Adrenal gland (tissue), 12 donors: ENCODE results near the gene DPH3. TPM values are rescaled to one million over a fixed set of nuclear protein-coding genes. Genes with fewer than 3 reads are reported as not detected.

Experiments used
- DNase-seq, 7 donors: peaks; one replicate each; pipeline ENCODE4 v3.0.0-alpha.2; 2019 to 2020
- H3K27ac ChIP-seq, 5 donors: fragments of 200-600 bp; sonication (generic) in 4 of 5; 1 replicate in 3 of 5; 2 replicates in 2 of 5; pipeline versions ENCODE4 v1.5.1 to v1.8.0; 2016 to 2020; ENCODE audit warnings: mild to moderate bottlenecking in 1 of 5
- H3K27me3 ChIP-seq: fragments of 200-600 bp; 2 replicates; pipeline ENCODE4 v1.8.0; 2021
- H3K36me3 ChIP-seq, 2 donors: fragments of 200-600 bp; replicated peaks in 1 of 2; 1 replicate in 1 of 2; 2 replicates in 1 of 2; pipeline versions ENCODE4 v1.5.1 to v1.8.0; 2018 to 2022
- H3K4me1 ChIP-seq, 2 donors: fragments of 200-600 bp; replicated peaks in 1 of 2; 1 replicate in 1 of 2; 2 replicates in 1 of 2; pipeline versions ENCODE4 v1.5.1 to v1.8.0; 2018 to 2021
- H3K4me3 ChIP-seq, 4 donors: fragments of 200-600 bp; sonication (generic) in 3 of 4; one replicate each; pipeline ENCODE4 v1.5.1; 2016 to 2018
- H3K9me3 ChIP-seq, 3 donors: fragments of 200-600 bp; sonication (generic) in 1 of 3; replicated peaks in 1 of 3; 1 replicate in 2 of 3; 2 replicates in 1 of 3; pipeline versions ENCODE4 v1.5.1 to v1.8.0; 2016 to 2021
- CTCF ChIP-seq, 6 experiments: fragments of 450-650 bp in 4 of 6; fragments of 200-600 bp in 2 of 6; sonication (generic) in 1 of 6; IDR thresholded peaks; 1 replicate in 5 of 6; 2 replicates in 1 of 6; pipeline versions ENCODE4 v1.5.1 to v1.8.0; 2016 to 2021; ENCODE audit warnings: antibody characterized with exemption in 6 of 6, mild to moderate bottlenecking in 2 of 6, moderate library complexity in 1 of 6
- POLR2A ChIP-seq, 2 donors: fragments of 450-650 bp; IDR thresholded peaks; one replicate each; pipeline ENCODE4 v1.6.1; 2017; ENCODE audit warnings: antibody characterized with exemption in 2 of 2, mild to moderate bottlenecking in 2 of 2, moderate library complexity in 1 of 2
- WGBS, 4 donors: extraction: QIAGEN DNeasy Blood & Tissue Kit in 2 of 4; methylation state at CpG; one replicate each; pipeline versions ENCODE4 v1.1.5 to v1.1.7; 2013 to 2017; 5-methylcytosine and 5-hydroxymethylcytosine counted together
- intact Hi-C, 2 donors: fragments of 100-400 bp; cut with DNase I; formaldehyde crosslinking; loops; one replicate each; pipeline versions ENCODE4 v1.14.1 to v1.15.0; 2022 to 2023
- polyA plus RNA-seq, 3 donors: library from polyadenylated mRNA; stranded (reverse); fragments of 200-250 nt in 2 of 3; fragments of 350-450 nt in 1 of 3; fragmentation: Illumina TruSeq in 1 of 3; extraction: RNeasy Lipid Tissue Mini Kit (QIAGEN cat#74804) in 1 of 3; gene quantifications; one replicate each; pipeline ENCODE4 v1.2.3, GENCODE V29; 2013 to 2014
- total RNA-seq, 9 donors: library from RNA; depleted of rRNA in 4 of 9; stranded (reverse); fragments of >200 nt in 4 of 9; fragments of 120-200 nt in 1 of 9; fragmentation: NEBNext Ultra II Directional in 1 of 9; extraction: Animal tissue kit (Norgen Biotek cat#: 25700) in 1 of 9; gene quantifications; one replicate each; pipeline versions ENCODE4 v1.1.0 to v1.2.4, GENCODE V29; 2013 to 2023
- donor health status: healthy with polysubstance abuse.
- donor health status: Bipolar disorder and iron deficiency.
- donor health status: DM: yes; HTN: yes; CAD: no.
- donor health status: DM: no; HTN: no; CAD: no.
- donor health status: DM: no; HTN: no; CAD: no.
- donor health status: DM: yes; HTN: yes; CAD: no.

The DPH3 gene
- total and polyA plus RNA-seq, 12 donors, result 6.6 to 42.7 (median 19.1) TPM

DNA sequence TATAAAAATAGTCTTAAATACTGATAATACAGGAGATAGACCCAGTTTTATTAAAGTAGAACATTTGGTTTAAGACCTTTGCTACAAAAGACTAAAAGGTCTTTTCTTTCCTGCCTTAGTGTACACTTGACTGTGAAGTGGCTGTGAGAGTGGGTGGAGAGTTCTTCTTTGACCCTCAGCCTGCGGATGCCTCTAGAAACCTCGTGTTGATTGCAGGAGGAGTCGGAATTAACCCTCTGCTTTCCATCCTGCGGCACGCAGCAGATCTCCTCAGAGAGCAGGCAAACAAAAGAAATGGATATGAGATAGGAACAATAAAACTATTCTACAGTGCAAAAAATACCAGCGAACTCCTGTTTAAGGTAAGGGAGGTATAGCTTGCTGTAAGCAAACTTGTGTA lies 36.8 kb upstream of the DPH3 start:
- no peak overlapping the region for H3K27ac ChIP-seq
- 54 to 72% (median 69%) methylated on average over 6 of the region's 6 CpGs for WGBS, 4 donors
- intact Hi-C loops, result no loop called here
- H3K27me3 ChIP-seq, result no peaks in the 10 kb centered on the region
- DNase-seq, result no peak
- no peak for TF ChIP-seq POLR2A (IDR thresholded peaks at IDR 0.05)
- no peak for TF ChIP-seq CTCF (IDR thresholded peaks at IDR 0.05)
- H3K36me3 ChIP-seq, result no peaks in the 10 kb centered on the region
- no peaks in the 10 kb centered on the region for H3K9me3 ChIP-seq
- no peak overlapping the region for H3K4me3 ChIP-seq
- H3K4me1 ChIP-seq, result no peaks in the 10 kb centered on the region

GRCh38 chr3:16300881-16301359 lies 36.2 kb upstream of the DPH3 start:
- H3K27me3 ChIP-seq, result no peaks in the 10 kb centered on the region
- intact Hi-C loops, result no loop called here
- H3K4me3 ChIP-seq, result no peak overlapping the region
- no peak overlapping the region for H3K27ac ChIP-seq
- WGBS, 4 donors, result 84 to 98% (median 89%) methylated on average over 2 of the region's 2 CpGs
- no peaks in the 10 kb centered on the region for H3K4me1 ChIP-seq
- H3K36me3 ChIP-seq, result no peaks in the 10 kb centered on the region
- no peaks in the 10 kb centered on the region for H3K9me3 ChIP-seq
- no peak for DNase-seq
- no peak for TF ChIP-seq POLR2A (IDR thresholded peaks at IDR 0.05)
- TF ChIP-seq CTCF (IDR thresholded peaks at IDR 0.05), result no peak

DNA sequence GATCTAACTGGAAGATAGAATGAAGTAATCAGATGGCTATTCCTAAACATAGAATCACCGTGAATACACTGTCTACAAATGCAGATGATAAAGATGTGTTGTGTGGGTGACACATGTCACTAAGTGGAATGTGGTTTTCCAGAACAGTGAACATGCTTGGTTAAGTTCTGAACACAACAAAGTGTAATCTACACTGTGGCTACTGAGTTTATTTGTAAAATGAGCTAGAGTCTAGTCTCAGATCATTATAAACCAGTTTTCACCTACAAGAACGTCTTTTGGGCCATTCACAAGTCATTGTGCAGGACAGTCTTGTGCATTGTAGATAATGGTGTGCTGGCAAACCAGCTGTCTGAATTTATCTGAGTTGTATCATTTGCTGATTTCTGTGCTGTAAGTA lies 35.6 kb upstream of the DPH3 start:
- DNase-seq, result no peak

GRCh38 chr3:16299746-16300145 lies 35.0 kb upstream of the DPH3 start:
- H3K4me3 ChIP-seq, result no peak overlapping the region
- no peaks in the 10 kb centered on the region for H3K9me3 ChIP-seq
- intact Hi-C loops, result no loop called here
- H3K4me1 ChIP-seq, result no peaks in the 10 kb centered on the region
- H3K27ac ChIP-seq, result no peak overlapping the region
- TF ChIP-seq POLR2A (IDR thresholded peaks at IDR 0.05), result no peak
- WGBS, 4 donors, result 72 to 87% (median 83%) methylated on average over 3 of the region's 3 CpGs
- no peaks in the 10 kb centered on the region for H3K27me3 ChIP-seq
- no peak for DNase-seq
- no peaks in the 10 kb centered on the region for H3K36me3 ChIP-seq

More for the DNA sequence above, 35.6 kb upstream of the DPH3 start:
- no peak for TF ChIP-seq POLR2A (IDR thresholded peaks at IDR 0.05)
- no peak for TF ChIP-seq CTCF (IDR thresholded peaks at IDR 0.05)
- WGBS, 4 donors, result 82 to 93% (median 88%) methylated on average over 2 of the region's 2 CpGs
- H3K27me3 ChIP-seq, result no peaks in the 10 kb centered on the region
- H3K9me3 ChIP-seq, result no peaks in the 10 kb centered on the region
- H3K36me3 ChIP-seq, result no peaks in the 10 kb centered on the region
- H3K27ac ChIP-seq, result no peak overlapping the region
- no peak overlapping the region for H3K4me3 ChIP-seq
- no peaks in the 10 kb centered on the region for H3K4me1 ChIP-seq
- intact Hi-C loops, result no loop called here

GRCh38 chr3:16298891-16299290 lies 34.1 kb upstream of the DPH3 start:
- TF ChIP-seq POLR2A (IDR thresholded peaks at IDR 0.05), result no peak
- no peak for TF ChIP-seq CTCF (IDR thresholded peaks at IDR 0.05)
- Histone ChIP-seq H3K36me3 (no peaks in the 10 kb centered on the region), H3K27ac (no peak overlapping the region), H3K27me3 (no peaks in the 10 kb centered on the region), H3K4me3 (no peak overlapping the region), H3K9me3 (no peaks in the 10 kb centered on the region), H3K4me1 (no peaks in the 10 kb centered on the region)
- intact Hi-C loops, result no loop called here
- WGBS, 4 donors, result 85 to 92% (median 87%) methylated on average over 6 of the region's 6 CpGs
- DNase-seq, result no peak
